ENCODE measurements around the gene ANKRD55.

DNA sequence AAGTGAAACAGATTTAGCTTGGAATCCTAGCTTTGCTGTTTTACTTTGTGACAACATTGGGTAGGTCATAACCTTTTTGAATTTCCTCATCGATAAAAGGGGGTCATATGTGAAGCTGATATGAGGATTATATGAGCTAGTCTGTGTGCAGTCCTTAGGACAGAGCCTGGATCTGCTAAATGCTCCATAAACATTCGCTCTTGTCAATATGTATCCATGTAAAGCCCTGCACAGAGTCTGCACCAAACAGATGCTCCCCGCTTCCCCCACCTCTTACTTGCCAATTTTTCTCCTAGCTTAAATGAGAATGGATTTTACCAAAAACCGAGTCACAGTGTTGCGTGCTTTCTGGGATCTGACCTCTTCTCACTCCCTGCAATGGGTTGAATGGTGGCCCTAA, 5.4 kb downstream of the ANKRD55 start:
- TF ChIP-seq, protein P1, sequence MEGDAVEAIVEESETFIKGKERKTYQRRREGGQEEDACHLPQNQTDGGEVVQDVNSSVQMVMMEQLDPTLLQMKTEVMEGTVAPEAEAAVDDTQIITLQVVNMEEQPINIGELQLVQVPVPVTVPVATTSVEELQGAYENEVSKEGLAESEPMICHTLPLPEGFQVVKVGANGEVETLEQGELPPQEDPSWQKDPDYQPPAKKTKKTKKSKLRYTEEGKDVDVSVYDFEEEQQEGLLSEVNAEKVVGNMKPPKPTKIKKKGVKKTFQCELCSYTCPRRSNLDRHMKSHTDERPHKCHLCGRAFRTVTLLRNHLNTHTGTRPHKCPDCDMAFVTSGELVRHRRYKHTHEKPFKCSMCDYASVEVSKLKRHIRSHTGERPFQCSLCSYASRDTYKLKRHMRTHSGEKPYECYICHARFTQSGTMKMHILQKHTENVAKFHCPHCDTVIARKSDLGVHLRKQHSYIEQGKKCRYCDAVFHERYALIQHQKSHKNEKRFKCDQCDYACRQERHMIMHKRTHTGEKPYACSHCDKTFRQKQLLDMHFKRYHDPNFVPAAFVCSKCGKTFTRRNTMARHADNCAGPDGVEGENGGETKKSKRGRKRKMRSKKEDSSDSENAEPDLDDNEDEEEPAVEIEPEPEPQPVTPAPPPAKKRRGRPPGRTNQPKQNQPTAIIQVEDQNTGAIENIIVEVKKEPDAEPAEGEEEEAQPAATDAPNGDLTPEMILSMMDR (IDR thresholded peaks at IDR 0.05): no peak
- TF ChIP-seq POLR2A (IDR thresholded peaks at IDR 0.05): no peak

All from lower leg skin (tissue), 3 donors.